Stimulated activated CD8-positive, alpha-beta memory T cell treated with anti-CD3 and anti-CD28 coated beads, Interleukin-12 subunit alpha, Interleukin-12 subunit beta, amount 100 ng/mL, for 24 hours (primary cell): ENCODE measurements around the gene FGGY.
"Not testable (repeated sequence)": the region's sequence is repeated elsewhere in the genome, so short reads cannot be mapped to it uniquely, and the experiment has no call there.

Source experiments
- DNase-seq: peaks from one replicate; pipeline ENCODE4 v3.0.0-alpha.2; 2020; ENCODE audit errors: extremely low read depth

Gene FGGY

GRCh38 chr1:59482986-59483385 lies 186.1 kb downstream of the FGGY start:
- no peak for DNase-seq

DNA sequence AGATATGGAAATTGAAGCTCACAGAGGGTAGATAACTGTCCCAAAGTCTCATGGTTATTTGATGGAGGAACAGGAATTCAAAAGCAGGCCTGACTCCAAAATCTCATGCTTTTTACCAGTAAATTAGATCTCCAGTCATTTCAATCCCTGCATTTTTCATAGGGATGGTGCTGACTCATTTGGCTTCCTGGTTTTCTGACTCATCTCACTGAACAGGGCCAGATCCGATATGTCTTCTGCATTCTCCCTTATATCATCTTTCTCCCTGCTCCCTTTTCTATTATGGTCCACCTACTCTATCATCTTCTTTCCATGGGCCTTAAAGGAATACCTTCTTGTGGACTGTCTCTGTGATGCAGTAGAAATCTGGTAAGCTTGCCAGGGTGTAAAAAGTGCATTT lies 187.2 kb downstream of the FGGY start:
- no peak for DNase-seq

DNA sequence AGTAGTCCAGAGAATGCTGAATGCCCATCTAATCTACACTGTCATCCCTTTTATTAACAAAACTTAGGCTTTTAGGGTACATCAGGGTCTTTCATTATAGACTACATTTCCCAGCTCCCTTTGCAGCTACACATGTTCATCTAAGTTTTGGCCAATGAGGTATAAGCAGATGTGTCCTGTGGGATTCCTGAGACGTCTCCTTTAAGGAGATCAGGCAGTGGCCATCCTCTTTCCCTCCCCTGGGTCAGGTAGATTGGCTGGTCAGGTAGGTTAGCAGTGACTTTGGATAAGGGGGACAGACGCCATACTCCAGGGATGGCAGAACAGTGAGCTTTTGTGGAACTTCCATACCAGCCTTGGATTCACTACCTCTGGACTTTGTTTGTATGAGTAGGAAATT lies 188.3 kb downstream of the FGGY start:
- no peak for DNase-seq

GRCh38 chr1:59485949-59486348 lies 189.1 kb downstream of the FGGY start:
- no peak for DNase-seq

- no peak for DNase-seq
Measured at GRCh38 chr1:59486615-59487014, 189.7 kb downstream of the FGGY start.

GRCh38 chr1:59487335-59488031 lies 190.6 kb downstream of the FGGY start:
- DNase-seq: no peak

GRCh38 chr1:59492500-59492899 lies 195.6 kb downstream of the FGGY start:
- no peak for DNase-seq

DNA sequence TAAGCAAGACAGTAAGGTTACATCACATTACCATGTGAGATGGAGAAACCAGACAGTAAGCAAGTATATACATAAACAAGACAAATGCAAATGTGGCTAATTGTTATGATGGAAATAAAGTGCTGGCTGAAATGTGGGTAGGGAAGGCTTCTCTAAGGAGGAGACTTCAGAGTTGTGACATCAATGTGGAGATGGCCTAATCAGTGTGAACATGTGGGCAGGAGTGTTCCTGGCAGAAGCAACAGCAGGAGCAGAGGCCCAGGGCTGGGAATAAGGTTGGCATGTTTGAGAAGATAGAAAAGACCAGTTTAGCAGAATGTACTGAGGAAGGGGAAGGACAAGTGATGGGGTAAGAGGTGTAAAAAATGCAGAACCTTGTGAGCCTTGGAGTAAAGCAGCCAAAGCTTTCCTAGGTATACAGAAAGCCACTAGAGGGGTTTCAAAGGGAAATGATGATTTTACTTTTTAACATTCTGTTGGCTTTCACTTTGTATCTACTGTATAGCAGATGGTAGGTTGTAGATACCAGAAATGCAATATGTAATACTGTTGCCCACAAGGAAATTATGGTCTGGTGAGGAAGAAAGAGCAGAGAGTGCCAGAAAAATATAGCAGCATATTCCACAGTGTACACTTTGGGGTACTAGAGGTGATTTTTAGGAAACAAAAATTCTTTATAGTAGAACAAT lies 197.4 kb downstream of the FGGY start:
- no peak for DNase-seq

DNA sequence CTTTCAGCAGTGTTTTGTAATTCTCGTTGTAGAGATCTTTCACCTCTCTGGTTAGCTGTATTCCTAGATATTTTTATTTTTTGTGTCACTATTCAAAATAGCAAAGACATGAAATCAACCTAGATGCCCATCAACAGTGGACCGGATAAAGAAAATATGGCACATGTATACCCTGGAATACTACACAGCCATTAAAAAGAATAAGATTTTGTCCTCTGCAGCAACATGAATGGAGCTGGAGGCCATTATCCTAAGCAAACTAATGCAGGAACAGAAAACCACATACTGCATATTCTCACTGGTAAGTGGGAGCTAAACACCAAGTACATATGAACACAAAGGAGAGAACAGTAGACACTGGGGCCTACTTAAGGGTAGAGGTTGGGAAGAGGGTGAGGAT lies 199.3 kb downstream of the FGGY start:
- DNase-seq: not testable (repeated sequence)

DNA sequence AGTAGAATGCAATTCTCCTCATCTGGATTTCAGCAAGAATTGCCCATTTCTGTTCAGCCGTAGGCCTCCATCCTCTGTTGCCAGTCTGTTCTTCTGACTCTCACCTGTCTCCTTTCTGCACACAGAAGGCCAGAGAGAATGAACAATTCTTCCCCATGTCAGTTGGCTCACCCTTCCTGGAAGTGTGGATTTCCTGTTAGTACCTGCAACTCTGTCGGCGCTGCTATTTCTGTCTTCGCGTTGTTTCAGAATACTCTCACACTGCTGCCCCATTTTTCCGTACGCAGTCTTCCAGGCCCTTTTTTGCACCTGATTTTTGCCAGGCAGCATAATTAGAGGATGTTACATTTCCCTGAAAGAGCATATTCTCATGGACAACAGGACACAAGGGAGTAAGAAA lies 200.7 kb downstream of the FGGY start:
- no peak for DNase-seq

- DNase-seq: no peak
Measured at GRCh38 chr1:59498640-59499039, 201.7 kb downstream of the FGGY start.

- DNase-seq: no peak
Measured at GRCh38 chr1:59499273-59499942, 202.5 kb downstream of the FGGY start.

DNA sequence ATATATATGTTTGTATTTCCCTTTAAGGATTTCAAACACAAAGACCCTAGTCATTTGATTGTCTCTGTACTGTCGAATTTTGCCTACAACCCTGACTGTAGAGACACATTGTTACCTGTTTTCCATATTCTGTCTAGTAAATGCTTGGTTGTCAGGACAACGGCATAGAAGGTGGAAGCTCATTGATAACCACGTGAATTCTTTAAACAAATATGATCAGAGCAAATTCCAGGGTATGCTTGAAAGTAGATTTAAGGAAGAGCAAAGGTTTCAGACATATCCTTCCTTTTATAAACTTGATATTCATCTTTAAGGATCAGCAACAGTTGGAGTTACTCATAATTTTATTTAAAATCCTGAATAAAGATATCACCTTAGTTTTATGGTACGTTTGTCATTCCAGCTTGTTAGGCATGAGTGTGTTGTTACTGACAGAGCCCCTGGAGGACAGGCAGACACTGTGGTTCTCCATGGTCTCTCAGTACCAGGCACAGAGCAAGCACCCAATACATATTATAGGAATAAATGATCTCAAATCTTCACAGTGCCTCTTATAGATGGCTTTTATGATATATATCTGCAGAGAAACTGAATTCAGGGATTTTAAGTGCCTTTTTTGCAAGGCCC lies 203.2 kb downstream of the FGGY start:
- DNase-seq: no peak

DNA sequence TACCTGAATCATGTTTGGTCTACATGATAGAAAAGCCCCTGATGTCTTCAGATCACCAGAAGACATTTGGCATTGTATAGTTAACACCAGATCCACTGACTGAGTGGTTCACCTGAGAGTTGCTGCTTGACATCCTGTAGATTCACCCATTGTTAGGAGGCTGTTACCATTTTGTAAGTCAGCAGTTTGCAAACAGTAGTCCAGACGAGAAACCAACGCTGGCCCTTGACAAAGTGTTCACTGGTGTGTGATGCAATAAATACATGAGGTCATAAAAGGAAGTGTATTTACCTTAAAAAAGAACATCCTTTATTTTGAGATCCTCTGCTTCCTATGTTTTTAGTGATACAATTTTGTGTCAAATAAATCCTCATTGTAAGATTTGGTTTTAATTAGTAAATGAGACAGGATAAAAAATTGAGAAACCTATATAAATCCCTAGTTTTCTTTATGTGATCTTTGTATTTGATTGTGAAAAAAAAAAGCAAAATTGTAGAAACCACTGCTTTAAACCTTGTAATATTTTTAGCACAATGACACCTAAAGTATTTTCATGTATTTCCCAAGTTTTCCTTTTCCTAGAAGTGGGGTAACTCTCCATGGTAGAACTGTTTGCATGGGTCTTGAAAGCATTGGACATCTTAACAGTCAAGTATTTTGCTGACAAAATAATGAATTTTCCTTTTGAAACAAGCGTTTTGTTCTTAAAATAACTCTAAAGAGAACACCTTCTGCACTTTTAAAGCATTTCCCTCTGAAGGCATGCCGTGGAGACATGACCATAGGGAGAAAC lies 204.3 kb downstream of the FGGY start:
- DNase-seq: no peak

- no peak for DNase-seq
Measured at GRCh38 chr1:59502009-59502691, 205.3 kb downstream of the FGGY start.

DNA sequence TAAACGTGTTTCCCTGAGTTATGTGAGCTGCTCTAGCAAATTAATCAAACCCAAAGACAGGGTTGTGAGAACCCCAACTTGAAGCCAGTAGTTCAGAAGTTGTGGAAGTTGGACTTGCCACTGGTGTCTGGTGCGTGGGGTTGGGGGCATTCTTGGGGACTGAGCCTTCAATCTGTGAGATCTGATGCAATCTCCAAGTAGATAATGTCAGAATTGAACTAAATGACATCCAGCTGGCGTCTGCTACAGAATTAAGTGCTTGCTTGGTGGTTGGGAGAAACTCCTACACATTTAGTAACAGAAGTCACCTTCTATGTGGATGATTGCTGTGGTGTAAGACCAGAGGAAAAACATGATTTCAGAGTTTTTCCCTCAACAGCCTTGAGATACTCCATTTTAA lies 207.4 kb downstream of the FGGY start:
- no peak for DNase-seq

DNA sequence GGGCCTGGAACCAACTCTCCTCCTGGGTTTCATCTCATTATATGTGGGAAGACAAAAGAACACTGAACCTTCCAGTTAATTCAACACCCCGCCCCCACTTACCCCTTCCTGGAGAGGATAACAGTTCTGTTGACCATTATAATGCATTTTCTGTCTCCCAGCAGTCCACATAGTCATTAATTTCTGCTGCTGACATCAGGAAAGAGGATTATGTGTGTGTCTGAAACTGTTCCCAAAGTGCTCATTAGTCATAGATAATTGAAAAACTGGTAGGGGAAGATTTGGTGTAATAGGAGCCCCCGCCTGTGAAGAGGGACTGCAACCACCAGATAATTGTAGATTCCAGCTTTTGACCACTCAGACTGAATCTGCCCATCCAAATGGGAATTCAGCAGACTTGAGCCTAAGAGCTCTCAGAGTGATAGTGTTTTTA lies 208.7 kb downstream of the FGGY start:
- no peak for DNase-seq

- DNase-seq: no peak
Measured at GRCh38 chr1:59506952-59507351, 210.1 kb downstream of the FGGY start.

DNA sequence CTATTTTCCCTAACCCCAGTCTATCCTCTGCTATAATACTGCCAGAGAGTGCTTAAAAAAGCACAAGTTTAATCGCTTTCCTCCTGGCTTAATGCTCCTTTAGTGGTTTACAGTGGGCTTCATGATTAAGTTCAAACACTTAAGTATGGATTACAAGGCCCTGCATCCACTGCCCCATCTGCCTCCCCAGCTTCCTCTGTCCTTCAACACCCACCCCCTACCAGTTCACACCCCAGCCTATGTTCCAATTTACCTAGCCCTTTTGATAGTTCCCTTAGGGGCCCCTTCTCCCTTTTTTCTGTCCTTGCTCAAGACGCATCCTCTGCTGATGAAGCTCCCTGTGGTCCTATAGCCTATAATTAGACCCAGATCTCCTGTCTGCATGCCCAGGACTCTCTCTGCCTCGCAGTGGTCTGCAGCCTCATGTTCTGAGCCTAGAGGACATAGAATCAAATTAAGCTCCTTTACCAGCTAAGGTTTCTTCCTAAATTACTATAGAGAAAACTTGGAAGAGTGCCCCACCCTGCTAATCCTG lies 212.5 kb downstream of the FGGY start:
- DNase-seq: no peak

DNA sequence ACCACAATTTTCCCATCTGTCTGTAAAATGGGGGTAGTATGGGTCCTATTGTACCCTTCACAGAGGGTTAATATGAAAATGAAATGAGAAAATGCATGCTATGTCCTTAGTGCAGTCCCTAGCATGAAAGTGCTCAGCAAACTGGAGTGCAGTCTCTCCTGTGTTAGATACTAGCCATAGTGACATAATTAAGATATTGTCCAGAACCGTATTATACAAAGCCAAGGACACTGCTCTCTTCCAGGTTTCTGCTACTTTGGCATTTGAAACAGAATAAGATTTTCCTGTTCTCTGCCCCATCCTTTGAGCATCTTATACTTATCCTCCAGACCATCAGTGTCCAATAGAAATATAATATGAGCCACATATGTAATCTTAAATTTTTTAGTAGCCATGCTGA lies 213.4 kb downstream of the FGGY start:
- DNase-seq: no peak
